Activated B cell treated with CpG ODN at 0.5 μM for 24 hours (primary cell): ENCODE results near the gene PLPP6. TPM values are rescaled to one million over a fixed set of nuclear protein-coding genes. Genes with fewer than 3 reads are reported as not detected.

Experiments used
- ATAC-seq: fragments of 200-7000 bp; cut with Tn5 transposase; one replicate; pipeline ENCODE4 v1.10.0; 2021; ENCODE audit warnings: low read depth, mild to moderate bottlenecking, moderate library complexity
- CTCF ChIA-PET: fragments of 350-600 bp; sonication (Branson Sonifier 250); formaldehyde crosslinking; loops from one replicate; lab custom pipeline; 2021; ENCODE audit warnings: antibody characterized with exemption; lab: Charles Lee
- POLR2A ChIA-PET: fragments of 350-600 bp; sonication (Branson Sonifier 250); formaldehyde crosslinking; loops from one replicate; lab custom pipeline; 2021; ENCODE audit warnings: antibody characterized with exemption; lab: Charles Lee
- DNase-seq: peaks from one replicate; pipeline ENCODE4 v3.0.0; 2022
- H3K27ac Mint-ChIP-seq: one replicate; pipeline ENCODE4 v1.8.0; 2020; ENCODE audit warnings: mixed read lengths
- H3K27me3 Mint-ChIP-seq: one replicate; pipeline ENCODE4 v1.8.0; 2021; ENCODE audit warnings: mixed read lengths
- H3K36me3 Mint-ChIP-seq: one replicate; pipeline ENCODE4 v1.8.0; 2021; ENCODE audit warnings: low read depth, mixed read lengths
- H3K4me1 Mint-ChIP-seq: one replicate; pipeline ENCODE4 v1.8.0; 2021; ENCODE audit warnings: mixed read lengths
- H3K4me3 Mint-ChIP-seq: one replicate; pipeline ENCODE4 v1.8.0; 2020; ENCODE audit warnings: mild to moderate bottlenecking, mixed read lengths
- H3K9me3 Mint-ChIP-seq: one replicate; pipeline ENCODE4 v1.8.0; 2020; ENCODE audit warnings: mixed read lengths
- intact Hi-C: fragments of 100-400 bp; cut with micrococcal nuclease; formaldehyde crosslinking; loops from one replicate; pipeline ENCODE4 v1.15.1; 2024
- total RNA-seq: library from RNA; stranded (reverse); gene quantifications from 2 replicates; pipeline ENCODE4 v1.2.3, GENCODE V29; 2022
- TF ChIP-seq, protein P1 (sequence below): fragments of 200-600 bp; IDR thresholded peaks from one replicate; pipeline ENCODE4 v1.8.0; 2022; ENCODE audit warnings: antibody characterized with exemption, mild to moderate bottlenecking

Gene PLPP6
- total RNA-seq, 1 donor from 2014 or later: 10.2 TPM

DNA sequence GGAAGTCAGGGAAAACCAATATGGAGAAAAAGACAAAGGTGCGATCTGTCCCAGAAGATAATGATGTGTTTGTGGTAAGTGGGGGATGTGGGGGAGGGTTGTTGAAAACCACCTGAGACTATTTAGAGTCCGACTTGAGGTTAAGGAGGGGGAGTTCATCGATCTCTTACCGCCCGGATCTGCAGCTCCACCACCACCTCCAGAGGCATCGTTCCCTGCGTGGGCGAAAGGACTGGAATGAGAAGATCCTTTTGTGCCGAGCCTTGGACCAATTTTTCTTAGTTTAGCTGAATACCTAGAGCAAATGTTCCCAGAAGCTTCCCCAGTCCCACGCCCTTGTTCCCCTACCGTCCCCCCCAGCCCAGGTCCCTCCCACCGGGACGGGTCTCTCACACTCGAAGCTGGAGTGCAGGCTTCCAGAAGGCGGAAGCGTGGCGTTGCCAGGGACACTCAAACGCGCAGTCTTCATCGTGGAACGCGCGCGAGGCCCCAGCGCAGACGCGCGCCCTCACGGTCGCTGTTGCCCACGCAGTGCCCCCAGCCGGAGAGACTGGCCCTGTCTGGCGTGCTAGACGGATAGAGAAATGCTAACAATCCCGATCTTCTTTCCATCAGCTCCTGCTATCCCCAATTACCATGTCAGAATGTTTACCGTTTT, 4.1 kb downstream of the PLPP6 start, which contains the start of gene SPATA6L:
Gene SPATA6L (minus strand): TSS at position 439 of the 658 bp plus-strand sequence. CDS start 230 bp downstream, at position 209.
- Mint-ChIP-seq H3K27ac (peak within 1 kb of the TSS; percentile 63), H3K27me3 (peaks cover 12% of the 10 kb centered on the region), H3K36me3 (peaks cover 4% of the 10 kb centered on the region), H3K4me3 (peak within 1 kb of the TSS; percentile 73), H3K4me1 (peaks cover 49% of the 10 kb centered on the region), H3K9me3 (no peaks in the 10 kb centered on the region)
- intact Hi-C loops: loop anchor here (1.0 to 10.0 kb wide), 2 partner anchors 13 to 201 kb away; partner anchors contain the start of gene CDC37L1
- ATAC-seq: peak; percentile 30
- ChIA-PET CTCF (interaction anchor here (0.6 to 1.6 kb wide), 2 partner anchors 13 to 93 kb away, joined by 3 to 5 read pairs; partner anchors contain the start of gene CDC37L1), POLR2A (interaction anchor here (1.9 to 2.2 kb wide), 2 partner anchors 13 to 74 kb away, joined by 7 to 12 read pairs; partner anchors contain the start of genes AK3 and CDC37L1)
- DNase-seq: peak; percentile 22
- TF ChIP-seq, protein P1, sequence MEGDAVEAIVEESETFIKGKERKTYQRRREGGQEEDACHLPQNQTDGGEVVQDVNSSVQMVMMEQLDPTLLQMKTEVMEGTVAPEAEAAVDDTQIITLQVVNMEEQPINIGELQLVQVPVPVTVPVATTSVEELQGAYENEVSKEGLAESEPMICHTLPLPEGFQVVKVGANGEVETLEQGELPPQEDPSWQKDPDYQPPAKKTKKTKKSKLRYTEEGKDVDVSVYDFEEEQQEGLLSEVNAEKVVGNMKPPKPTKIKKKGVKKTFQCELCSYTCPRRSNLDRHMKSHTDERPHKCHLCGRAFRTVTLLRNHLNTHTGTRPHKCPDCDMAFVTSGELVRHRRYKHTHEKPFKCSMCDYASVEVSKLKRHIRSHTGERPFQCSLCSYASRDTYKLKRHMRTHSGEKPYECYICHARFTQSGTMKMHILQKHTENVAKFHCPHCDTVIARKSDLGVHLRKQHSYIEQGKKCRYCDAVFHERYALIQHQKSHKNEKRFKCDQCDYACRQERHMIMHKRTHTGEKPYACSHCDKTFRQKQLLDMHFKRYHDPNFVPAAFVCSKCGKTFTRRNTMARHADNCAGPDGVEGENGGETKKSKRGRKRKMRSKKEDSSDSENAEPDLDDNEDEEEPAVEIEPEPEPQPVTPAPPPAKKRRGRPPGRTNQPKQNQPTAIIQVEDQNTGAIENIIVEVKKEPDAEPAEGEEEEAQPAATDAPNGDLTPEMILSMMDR: no peak

DNA sequence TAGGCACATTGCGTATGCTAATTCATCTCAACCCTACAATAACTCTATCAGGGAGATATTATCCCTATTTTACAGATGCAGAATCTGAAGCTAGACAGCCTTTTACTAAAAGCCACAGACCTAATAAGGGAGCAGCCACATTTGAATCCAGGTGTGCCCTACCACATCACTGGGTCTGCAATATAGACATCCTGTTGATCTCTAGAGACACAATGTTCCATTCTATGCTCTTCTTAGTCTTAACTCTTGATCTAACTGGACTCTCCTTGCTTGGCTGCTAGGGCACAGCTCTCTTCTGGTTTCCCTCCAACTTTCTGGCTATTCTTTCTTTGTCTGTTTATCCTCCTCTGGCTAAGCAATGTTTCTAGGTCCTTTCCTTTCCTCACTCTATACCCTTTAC, 5.6 kb downstream of the PLPP6 start:
- Mint-ChIP-seq H3K4me1 (peaks cover 42% of the 10 kb centered on the region), H3K9me3 (no peaks in the 10 kb centered on the region), H3K27ac (no peak overlapping the region), H3K27me3 (peaks cover 12% of the 10 kb centered on the region), H3K36me3 (peaks cover 2% of the 10 kb centered on the region), H3K4me3 (no peak overlapping the region)
- ChIA-PET POLR2A (no interaction called here), CTCF (no interaction called here)
- intact Hi-C loops: loop anchor here (10.0 kb wide), 1 partner anchor 203 kb away; no protein-coding TSS in a partner anchor
- DNase-seq (no peak), ATAC-seq (no peak)
- TF ChIP-seq, protein P1: no peak

DNA sequence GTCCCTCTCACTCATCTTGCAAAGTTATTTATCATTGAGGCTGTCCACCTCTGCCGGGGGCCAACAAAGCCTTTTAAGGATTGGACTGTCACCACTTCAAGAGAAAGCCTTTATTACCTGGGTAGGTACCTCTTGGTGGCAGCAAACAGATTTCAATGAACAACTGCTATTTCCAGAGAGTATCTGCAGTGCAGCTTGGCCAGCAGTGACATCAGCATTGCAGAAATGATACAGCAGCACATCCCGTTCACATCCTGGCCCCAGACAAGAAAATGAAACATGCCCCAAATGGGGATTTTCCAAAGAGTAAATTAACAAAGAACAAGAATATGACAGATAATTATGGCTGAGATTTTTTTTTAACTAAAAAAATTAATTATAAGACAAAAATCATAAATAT, 6.5 kb downstream of the PLPP6 start:
- DNase-seq: no peak
- H3K9me3 Mint-ChIP-seq: no peaks in the 10 kb centered on the region
- TF ChIP-seq, protein P1: no peak
- no peak overlapping the region for H3K4me3 Mint-ChIP-seq
- no peaks in the 10 kb centered on the region for H3K36me3 Mint-ChIP-seq
- H3K4me1 Mint-ChIP-seq: peaks cover 33% of the 10 kb centered on the region
- H3K27me3 Mint-ChIP-seq: peaks cover 12% of the 10 kb centered on the region
- intact Hi-C loops: loop anchor here (10.0 kb wide), 1 partner anchor 204 kb away; no protein-coding TSS in a partner anchor
- no peak for ATAC-seq
- POLR2A ChIA-PET: no interaction called here
- CTCF ChIA-PET: no interaction called here
- H3K27ac Mint-ChIP-seq: no peak overlapping the region

DNA sequence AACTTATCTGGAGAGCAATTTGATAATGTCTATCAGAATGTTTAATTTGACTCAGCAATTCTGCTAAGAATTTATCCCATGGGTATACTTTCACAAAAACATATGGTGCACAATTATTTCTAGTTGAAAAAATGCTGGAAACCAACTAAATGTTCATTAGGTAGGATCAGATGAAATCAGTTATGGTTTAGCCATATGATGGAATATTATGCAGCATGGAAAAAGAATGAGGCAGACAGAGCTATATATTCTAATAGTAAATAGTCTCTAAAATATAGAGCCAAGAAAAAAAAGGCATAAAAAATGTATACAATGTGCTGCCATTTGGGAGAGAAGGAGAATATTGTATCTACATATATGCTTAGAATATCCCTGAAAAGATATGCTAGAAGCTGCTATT, 7.8 kb downstream of the PLPP6 start:
- Mint-ChIP-seq H3K27ac (no peak overlapping the region), H3K27me3 (peaks cover 12% of the 10 kb centered on the region), H3K4me3 (no peak overlapping the region), H3K4me1 (peaks cover 20% of the 10 kb centered on the region), H3K36me3 (no peaks in the 10 kb centered on the region), H3K9me3 (no peaks in the 10 kb centered on the region)
- no peak for DNase-seq
- TF ChIP-seq, protein P1: no peak
- ATAC-seq: no peak
- CTCF ChIA-PET: no interaction called here
- intact Hi-C loops: loop anchor here (10.0 kb wide), 1 partner anchor 205 kb away; no protein-coding TSS in a partner anchor
- POLR2A ChIA-PET: no interaction called here

DNA sequence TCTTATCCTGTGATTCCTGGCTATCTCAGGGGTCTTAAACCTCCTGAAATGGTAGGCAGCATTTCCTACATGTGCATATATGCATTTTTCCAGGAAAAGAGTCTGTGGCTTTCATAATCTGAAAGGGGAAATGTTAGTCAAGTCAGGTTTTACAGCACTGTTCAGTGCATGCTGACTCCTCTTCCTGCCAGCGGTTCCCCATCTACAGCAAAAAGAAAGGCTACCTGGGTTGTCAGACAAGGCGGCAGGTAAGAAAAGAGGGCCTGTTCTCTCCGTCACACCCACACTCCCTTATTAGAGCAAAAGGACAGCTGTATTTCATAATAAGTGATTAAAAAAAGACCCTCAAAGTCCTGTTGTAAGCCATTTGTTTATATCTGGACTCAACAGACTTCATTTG, 8.5 kb downstream of the PLPP6 start:
- Mint-ChIP-seq H3K9me3 (no peaks in the 10 kb centered on the region), H3K4me3 (no peak overlapping the region), H3K36me3 (no peaks in the 10 kb centered on the region), H3K27ac (no peak overlapping the region), H3K27me3 (peaks cover 12% of the 10 kb centered on the region), H3K4me1 (peaks cover 13% of the 10 kb centered on the region)
- ATAC-seq (no peak), DNase-seq (no peak)
- ChIA-PET CTCF (no interaction called here), POLR2A (no interaction called here)
- intact Hi-C loops: no loop called here
- TF ChIP-seq, protein P1: no peak
